Skeletal muscle satellite cell (primary cell): Measurements from ENCODE around the gene CARHSP1.

ENCODE experiments used
- H3K27me3 ChIP-seq: 2 replicates; pipeline ENCODE4 v1.7.0; 2013; ENCODE audit warnings: low read length; ENCODE audit not compliant: control insufficient read depth, insufficient read depth
- H3K36me3 ChIP-seq: 2 replicates; pipeline ENCODE4 v1.7.0; 2013; ENCODE audit warnings: mild to moderate bottlenecking, control low read depth, low read length; ENCODE audit not compliant: insufficient read depth
- H3K4me1 ChIP-seq: 2 replicates; pipeline ENCODE4 v1.7.0; 2013; ENCODE audit warnings: low read length; ENCODE audit not compliant: control insufficient read depth, insufficient read depth
- H3K4me2 ChIP-seq: 2 replicates; pipeline ENCODE4 v1.7.0; 2013; ENCODE audit warnings: mild to moderate bottlenecking, low read length
- H3K4me3 ChIP-seq: 2 replicates; pipeline ENCODE4 v1.7.0; 2013; ENCODE audit warnings: low read length
- H3K9ac ChIP-seq: 2 replicates; pipeline ENCODE4 v1.7.0; 2013; ENCODE audit warnings: mild to moderate bottlenecking, low read depth, low read length, moderate library complexity
- H3K9me3 ChIP-seq: replicated peaks from 2 replicates; pipeline ENCODE4 v1.7.0; 2013; ENCODE audit warnings: mild to moderate bottlenecking, control low read depth, low read length

The CARHSP1 gene

GRCh38 chr16:8905168-8905762 is 36.5 kb upstream of the CARHSP1 start:
- Histone ChIP-seq H3K9me3 (no peaks in the 10 kb centered on the region), H3K36me3 (peaks cover 80% of the 10 kb centered on the region), H3K9ac (no peak overlapping the region), H3K4me1 (no peaks in the 10 kb centered on the region), H3K4me2 (no peak overlapping the region), H3K4me3 (no peak overlapping the region), H3K27me3 (no peaks in the 10 kb centered on the region)

- Histone ChIP-seq H3K36me3 (peaks cover 83% of the 10 kb centered on the region), H3K4me2 (no peak overlapping the region), H3K4me1 (no peaks in the 10 kb centered on the region), H3K27me3 (no peaks in the 10 kb centered on the region), H3K9me3 (no peaks in the 10 kb centered on the region), H3K4me3 (no peak overlapping the region), H3K9ac (no peak overlapping the region)
Observed at GRCh38 chr16:8904018-8904430, 35.2 kb upstream of the CARHSP1 start.

DNA sequence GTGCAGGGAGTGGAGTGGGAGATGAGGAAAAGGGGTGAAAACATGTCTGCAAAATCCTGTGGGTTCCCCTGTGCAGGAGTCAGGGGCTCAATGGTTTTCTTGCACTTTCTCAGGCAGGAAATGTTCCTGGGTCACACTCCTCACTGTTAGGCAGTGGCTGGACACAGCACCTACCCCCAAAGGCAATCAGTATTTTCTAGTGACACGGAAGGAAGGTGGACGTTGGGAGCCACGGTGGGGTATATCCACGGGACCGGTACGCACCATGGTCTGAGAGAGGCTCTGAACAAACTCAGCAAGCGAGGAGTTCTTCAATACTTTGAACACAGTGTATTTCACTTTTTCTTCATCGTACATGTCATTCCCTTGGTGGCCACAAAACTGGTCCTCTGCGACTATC is 34.2 kb upstream of the CARHSP1 start:
- Histone ChIP-seq H3K4me3 (no peak overlapping the region), H3K4me2 (no peak overlapping the region), H3K4me1 (no peaks in the 10 kb centered on the region), H3K36me3 (peaks cover 83% of the 10 kb centered on the region), H3K27me3 (no peaks in the 10 kb centered on the region), H3K9ac (no peak overlapping the region), H3K9me3 (no peaks in the 10 kb centered on the region)

GRCh38 chr16:8901320-8901861 is 32.6 kb upstream of the CARHSP1 start:
- no peak overlapping the region for H3K4me3 ChIP-seq
- no peaks in the 10 kb centered on the region for H3K4me1 ChIP-seq
- H3K36me3 ChIP-seq = peaks cover 83% of the 10 kb centered on the region
- H3K9me3 ChIP-seq = no peaks in the 10 kb centered on the region
- H3K9ac ChIP-seq = no peak overlapping the region
- no peaks in the 10 kb centered on the region for H3K27me3 ChIP-seq
- H3K4me2 ChIP-seq = no peak overlapping the region

DNA sequence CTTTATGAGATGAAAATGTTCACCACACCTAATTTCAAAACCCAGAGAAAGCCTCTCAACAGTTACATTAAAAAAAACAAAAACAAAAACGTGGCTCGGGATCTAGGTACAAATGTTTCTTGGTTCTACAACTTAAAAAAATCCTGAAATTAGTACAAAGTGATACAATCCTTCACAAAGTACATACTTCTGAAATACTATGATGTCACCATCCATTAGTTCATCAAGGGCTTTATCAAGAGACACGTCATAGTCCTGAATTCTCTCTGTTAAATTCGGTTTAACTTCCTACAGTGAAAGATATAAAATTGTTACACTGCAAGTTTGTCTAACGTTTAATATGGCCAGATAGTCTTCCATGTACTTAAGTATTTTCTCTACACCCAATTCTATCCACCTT is 31.5 kb upstream of the CARHSP1 start:
- Histone ChIP-seq H3K4me2 (no peak overlapping the region), H3K36me3 (peaks cover 79% of the 10 kb centered on the region)

DNA sequence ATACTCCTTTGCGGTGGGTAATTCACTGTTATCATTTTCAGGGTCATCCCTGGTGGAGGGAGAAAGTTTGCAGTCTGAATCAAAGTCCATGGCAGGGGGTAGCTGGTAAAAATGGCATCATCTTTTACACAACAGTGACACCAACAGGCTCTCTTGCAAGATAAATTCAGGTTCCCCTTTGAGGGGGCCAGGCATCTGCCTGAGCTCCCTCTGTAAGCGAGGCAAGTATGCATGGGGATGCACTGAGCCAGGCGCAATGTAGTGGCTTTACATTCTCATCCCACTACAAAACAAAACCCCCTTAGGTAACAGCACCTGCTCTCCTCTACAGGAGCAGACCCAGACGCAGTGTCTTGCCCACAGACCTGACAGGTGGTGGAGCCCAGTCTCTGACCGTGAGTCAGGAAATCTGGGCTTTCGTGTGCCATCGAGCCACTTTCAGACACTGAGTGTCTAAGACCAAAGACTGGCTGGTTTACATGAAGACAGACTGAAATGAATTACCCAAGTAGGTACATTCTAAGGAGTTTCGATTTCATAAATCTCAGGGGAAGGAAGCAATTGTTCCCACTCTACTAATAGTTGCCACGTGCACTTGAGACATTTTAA is 31.0 kb upstream of the CARHSP1 start:
- Histone ChIP-seq H3K9me3 (no peaks in the 10 kb centered on the region), H3K27me3 (no peaks in the 10 kb centered on the region), H3K4me3 (no peak overlapping the region), H3K4me2 (no peak overlapping the region), H3K36me3 (peaks cover 79% of the 10 kb centered on the region), H3K4me1 (no peaks in the 10 kb centered on the region), H3K9ac (no peak overlapping the region)

More for the DNA sequence above, 31.5 kb upstream of the CARHSP1 start:
- no peaks in the 10 kb centered on the region for H3K27me3 ChIP-seq
- no peak overlapping the region for H3K4me3 ChIP-seq
- H3K4me1 ChIP-seq = no peaks in the 10 kb centered on the region
- H3K9me3 ChIP-seq = no peaks in the 10 kb centered on the region
- H3K9ac ChIP-seq = no peak overlapping the region

DNA sequence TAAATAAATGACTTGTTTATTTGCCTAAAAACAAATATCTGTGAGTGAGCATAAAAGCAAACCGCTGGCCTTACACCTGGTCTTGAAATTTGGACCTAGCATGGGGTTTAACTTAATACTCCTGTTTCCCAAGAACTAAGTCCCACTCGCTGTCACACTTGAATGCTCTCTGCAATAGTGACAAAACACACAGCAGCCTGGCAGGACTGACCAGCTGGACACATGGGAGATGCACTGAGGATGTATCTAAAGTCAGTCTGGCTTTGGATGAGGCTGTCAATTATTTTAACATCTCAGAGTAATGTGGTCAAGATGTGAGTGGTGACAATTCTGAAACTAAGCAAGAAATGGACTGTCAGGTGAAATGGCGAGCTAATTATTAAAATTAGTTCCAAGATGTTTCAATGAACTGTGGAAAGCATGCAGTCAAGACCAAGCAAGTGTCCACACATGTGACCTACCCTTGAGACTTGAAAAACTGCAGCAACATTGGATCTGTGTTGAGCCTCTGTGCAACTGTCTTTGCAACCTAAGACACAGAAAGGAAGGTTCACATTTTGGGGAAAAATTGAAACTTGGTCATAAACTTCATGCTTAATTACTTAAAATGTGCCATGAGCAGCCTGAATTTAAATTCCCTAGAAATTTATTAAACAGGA is 30.0 kb upstream of the CARHSP1 start:
- Histone ChIP-seq H3K36me3 (peaks cover 82% of the 10 kb centered on the region), H3K9me3 (no peaks in the 10 kb centered on the region), H3K9ac (no peak overlapping the region), H3K4me1 (no peaks in the 10 kb centered on the region), H3K27me3 (no peaks in the 10 kb centered on the region), H3K4me3 (no peak overlapping the region), H3K4me2 (no peak overlapping the region)

GRCh38 chr16:8894736-8895334 is 26.0 kb upstream of the CARHSP1 start:
- Histone ChIP-seq H3K4me3 (no peak overlapping the region), H3K4me2 (no peak overlapping the region), H3K9me3 (no peaks in the 10 kb centered on the region), H3K36me3 (peaks cover 91% of the 10 kb centered on the region), H3K4me1 (no peaks in the 10 kb centered on the region), H3K9ac (no peak overlapping the region), H3K27me3 (no peaks in the 10 kb centered on the region)

- H3K36me3 ChIP-seq = peaks cover 89% of the 10 kb centered on the region
- no peaks in the 10 kb centered on the region for H3K4me1 ChIP-seq
Observed at GRCh38 chr16:8893976-8894690, 25.3 kb upstream of the CARHSP1 start.

GRCh38 chr16:8893426-8893825 is 24.6 kb upstream of the CARHSP1 start:
- no peaks in the 10 kb centered on the region for H3K9me3 ChIP-seq
- peaks cover 6% of the 10 kb centered on the region for H3K4me1 ChIP-seq
- no peaks in the 10 kb centered on the region for H3K27me3 ChIP-seq
- H3K4me2 ChIP-seq = no peak overlapping the region
- H3K4me3 ChIP-seq = no peak overlapping the region
- H3K9ac ChIP-seq = no peak overlapping the region
- H3K36me3 ChIP-seq = peaks cover 83% of the 10 kb centered on the region

More at GRCh38 chr16:8893976-8894690, 25.3 kb upstream of the CARHSP1 start:
- Histone ChIP-seq H3K27me3 (no peaks in the 10 kb centered on the region), H3K4me3 (no peak overlapping the region), H3K4me2 (no peak overlapping the region), H3K9me3 (no peaks in the 10 kb centered on the region), H3K9ac (no peak overlapping the region)

- H3K4me3 ChIP-seq = no peak overlapping the region
- no peak overlapping the region for H3K9ac ChIP-seq
- H3K36me3 ChIP-seq = peaks cover 83% of the 10 kb centered on the region
- H3K4me2 ChIP-seq = no peak overlapping the region
- H3K4me1 ChIP-seq = peaks cover 18% of the 10 kb centered on the region
- H3K9me3 ChIP-seq = no peaks in the 10 kb centered on the region
- no peaks in the 10 kb centered on the region for H3K27me3 ChIP-seq
Observed at GRCh38 chr16:8892101-8892575, 23.3 kb upstream of the CARHSP1 start.
